ENCODE results near the gene RIF1.

RIF1 gene

DNA sequence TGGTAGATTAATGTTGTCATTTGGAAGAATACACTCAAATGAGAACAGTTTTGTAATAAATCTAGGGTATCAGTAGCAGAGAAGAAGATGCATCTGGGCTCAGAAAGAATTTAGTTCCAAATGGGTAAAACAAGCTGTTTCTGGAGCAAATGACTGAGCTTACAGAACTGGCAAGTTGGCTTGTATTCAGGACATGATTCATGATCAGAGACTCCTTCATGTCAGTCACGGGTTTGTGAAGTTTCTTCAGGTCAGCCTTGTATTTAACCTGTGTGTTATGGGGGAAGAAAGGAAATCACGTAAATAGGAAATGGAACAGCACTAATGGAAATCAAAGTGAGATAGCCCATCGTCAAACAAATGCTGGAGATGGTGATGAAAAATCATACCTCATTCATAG lies 109.1 kb downstream of the RIF1 start:
- no peak for DNase-seq (ENCODE audit: low spot score)

DNA sequence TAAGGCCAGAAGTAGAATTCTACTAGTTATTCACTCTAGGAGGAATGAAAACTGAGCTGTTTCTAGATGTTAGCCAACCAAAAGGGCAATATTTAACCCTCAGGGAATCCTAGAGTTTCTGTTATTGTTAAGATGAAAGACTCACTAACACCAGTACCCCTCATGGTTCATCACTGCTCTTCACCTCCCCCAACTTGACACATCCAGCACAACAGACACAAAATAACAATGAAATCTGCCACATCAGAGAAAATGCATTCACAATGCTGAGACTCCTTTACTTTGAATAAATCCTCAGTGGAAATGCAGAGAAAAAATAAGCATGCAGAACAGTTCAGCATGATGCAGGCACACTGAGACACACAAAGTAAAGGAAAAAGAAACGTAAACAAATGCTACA lies 111.3 kb downstream of the RIF1 start:
- DNase-seq (ENCODE audit: low spot score) = no peak

DNA sequence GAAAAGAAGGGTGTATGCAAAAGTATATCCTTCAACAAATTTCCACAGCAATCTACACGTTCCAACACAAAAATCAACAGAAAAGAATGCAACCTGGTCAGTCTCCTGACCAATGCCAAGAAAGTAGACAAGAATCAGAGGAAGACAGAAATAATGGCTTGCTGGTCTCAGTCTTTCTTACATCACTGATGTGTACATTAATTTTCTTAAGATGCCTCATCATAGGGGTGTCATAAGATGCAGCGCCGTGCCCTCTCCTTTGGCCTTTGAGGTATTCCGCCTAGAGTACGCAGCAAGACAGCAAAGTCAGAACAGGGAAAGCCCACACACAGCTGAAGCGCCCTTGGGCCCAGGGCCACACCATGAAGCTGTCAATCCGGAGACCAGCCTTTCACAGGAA lies 112.9 kb downstream of the RIF1 start:
- DNase-seq (ENCODE audit: low spot score) = no peak

DNA sequence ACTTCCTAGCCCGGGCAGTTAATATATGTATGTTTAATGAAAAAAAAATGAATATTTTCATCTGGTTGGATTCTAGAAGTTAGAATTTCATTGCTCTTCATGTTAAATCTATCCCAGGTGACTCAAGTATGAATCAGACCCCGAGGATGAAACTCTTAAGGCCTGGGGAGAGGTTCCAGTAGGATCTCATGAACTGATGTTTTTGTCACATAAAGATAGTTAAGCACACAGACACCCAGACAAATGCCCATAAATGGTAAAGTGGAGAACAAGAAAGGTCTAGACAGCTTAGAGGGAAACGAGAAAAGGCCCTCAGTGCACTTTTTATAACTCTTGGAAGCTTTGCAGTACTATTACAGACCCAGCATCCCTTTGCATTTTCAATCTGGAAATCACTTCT lies 114.1 kb downstream of the RIF1 start:
- DNase-seq (ENCODE audit: low spot score) = no peak

- no peak for DNase-seq (ENCODE audit: low spot score)
These were observed 116.2 kb downstream of the RIF1 start for GRCh38 chr2:151525821-151526373.

DNA sequence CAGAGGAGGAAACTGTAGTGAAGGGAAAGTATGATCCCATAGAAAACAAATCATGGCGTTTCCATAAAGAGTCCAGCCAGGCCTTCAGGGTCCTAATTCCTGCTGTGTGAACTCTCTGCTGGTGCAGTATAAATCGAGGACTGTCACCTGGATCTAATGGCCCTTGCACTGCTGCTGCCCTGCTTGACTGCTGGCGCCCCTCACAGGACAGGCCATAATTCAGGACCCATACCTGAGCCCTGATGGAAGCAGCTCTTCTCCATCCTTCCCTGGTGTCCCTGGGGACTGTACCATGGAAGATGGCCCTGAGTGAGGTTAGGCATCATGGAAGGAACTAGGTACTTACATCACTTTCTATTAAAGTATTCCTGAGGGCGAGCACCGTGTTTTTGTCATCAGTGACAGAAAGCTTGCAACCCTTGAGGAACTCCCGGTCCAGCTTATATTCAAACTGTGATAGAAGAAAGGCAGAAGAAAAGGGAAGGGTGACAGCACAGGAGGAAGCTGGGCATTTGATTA lies 116.9 kb downstream of the RIF1 start:
- no peak for DNase-seq (ENCODE audit: low spot score)
